WTC11 (cell line): ENCODE measurements around the gene RBPMS2. TPM values are rescaled to one million over a fixed set of nuclear protein-coding genes. Genes with fewer than 3 reads are reported as not detected.

Experiments
- ATAC-seq: fragments of 200-7000 bp; cut with Tn5 transposase; 2 replicates; pipeline ENCODE4 v1.10.0; 2021; ENCODE audit warnings: mild to moderate bottlenecking, moderate library complexity
- CTCF ChIA-PET: fragments of 300-600 bp; sonication (Branson Sonifier 250); formaldehyde crosslinking; loops from one replicate; lab custom pipeline; 2021; ENCODE audit warnings: antibody characterized with exemption; lab: Charles Lee
- POLR2A ChIA-PET: fragments of 350-600 bp; sonication (Branson Sonifier 250); formaldehyde crosslinking; loops from one replicate; lab custom pipeline; 2021; ENCODE audit warnings: antibody characterized with exemption; lab: Charles Lee
- DNase-seq: peaks from one replicate; pipeline ENCODE4 v3.0.0; 2021; ENCODE audit warnings: low spot score
- H3K27ac Mint-ChIP-seq: 2 replicates; pipeline ENCODE4 v1.8.0; 2021; ENCODE audit warnings: mixed read lengths
- H3K27me3 Mint-ChIP-seq: 2 replicates; pipeline ENCODE4 v1.8.0; 2021; ENCODE audit warnings: low read depth, mild to moderate bottlenecking, moderate library complexity, mixed read lengths
- H3K36me3 Mint-ChIP-seq: 2 replicates; pipeline ENCODE4 v1.8.0; 2021; ENCODE audit warnings: mixed read lengths
- H3K4me1 Mint-ChIP-seq: 2 replicates; pipeline ENCODE4 v1.8.0; 2022; ENCODE audit warnings: mixed read lengths
- H3K4me3 Mint-ChIP-seq: 2 replicates; pipeline ENCODE4 v1.8.0; 2021; ENCODE audit warnings: mild to moderate bottlenecking, moderate library complexity, mixed read lengths
- H3K9me3 Mint-ChIP-seq: 2 replicates; pipeline ENCODE4 v1.8.0; 2021; ENCODE audit warnings: mixed read lengths
- ATF2 ChIP-seq: sonication (generic); formaldehyde crosslinking; IDR thresholded peaks from 2 replicates; pipeline ENCODE4 v1.8.1; 2022; ENCODE audit warnings: low read depth, missing genetic modification reagents, borderline replicate concordance
- CREB1 ChIP-seq: sonication (generic); formaldehyde crosslinking; IDR thresholded peaks from 2 replicates; pipeline ENCODE4 v1.8.0; 2023; ENCODE audit warnings: mild to moderate bottlenecking, missing genetic modification reagents
- ETV6 ChIP-seq: sonication (generic); formaldehyde crosslinking; IDR thresholded peaks from 2 replicates; pipeline ENCODE4 v1.8.1; 2022; ENCODE audit warnings: mild to moderate bottlenecking, missing genetic modification reagents
- GTF2I ChIP-seq: fragments of 250-450 bp; sonication (Bioruptor Pico); conservative IDR thresholded peaks from 2 replicates; pipeline ENCODE4 v1.4.0; 2021; ENCODE audit warnings: mild to moderate bottlenecking
- IRF1 ChIP-seq: sonication (generic); formaldehyde crosslinking; IDR thresholded peaks from 2 replicates; pipeline ENCODE4 v1.8.0; 2023; ENCODE audit warnings: missing genetic modification reagents
- KAT7 ChIP-seq: sonication (generic); formaldehyde crosslinking; IDR thresholded peaks from 2 replicates; pipeline ENCODE4 v1.8.1; 2023; ENCODE audit warnings: missing genetic modification reagents, mild to moderate bottlenecking, borderline replicate concordance
- NR2C2 ChIP-seq: sonication (generic); formaldehyde crosslinking; IDR thresholded peaks from 2 replicates; pipeline ENCODE4 v1.8.0; 2022; ENCODE audit warnings: mild to moderate bottlenecking, missing genetic modification reagents
- PRDM15 ChIP-seq: sonication (generic); formaldehyde crosslinking; IDR thresholded peaks from 2 replicates; pipeline ENCODE4 v1.8.0; 2022; ENCODE audit warnings: missing genetic modification reagents
- USF1 ChIP-seq: sonication (generic); formaldehyde crosslinking; IDR thresholded peaks from 2 replicates; pipeline ENCODE4 v1.8.0; 2022; ENCODE audit warnings: mild to moderate bottlenecking, missing genetic modification reagents
- ZNF138 ChIP-seq: sonication (generic); formaldehyde crosslinking; conservative IDR thresholded peaks from 2 replicates; pipeline ENCODE4 v1.8.1; 2022; ENCODE audit warnings: mild to moderate bottlenecking, moderate library complexity, missing genetic modification reagents
- ZNF232 ChIP-seq: sonication (generic); formaldehyde crosslinking; IDR thresholded peaks from 2 replicates; pipeline ENCODE4 v1.8.0; 2022; ENCODE audit warnings: mild to moderate bottlenecking, missing genetic modification reagents
- ZNF512 ChIP-seq: sonication (generic); formaldehyde crosslinking; IDR thresholded peaks from 2 replicates; pipeline ENCODE4 v1.8.1; 2022; ENCODE audit warnings: missing genetic modification reagents, borderline replicate concordance
- ZNF532 ChIP-seq: fragments of 250-450 bp; sonication (Bioruptor Pico); IDR thresholded peaks from 2 replicates; pipeline ENCODE4 v1.9.0; 2021; ENCODE audit warnings: mild to moderate bottlenecking, borderline replicate concordance
- total RNA-seq: library from RNA; stranded (reverse); gene quantifications from 3 replicates; pipeline ENCODE4 v1.2.3, GENCODE V29; 2021

The RBPMS2 gene
- total RNA-seq, 1 experiment from 2014 or later: 195 TPM

- TF ChIP-seq IRF1 (CRISPR knock-in tag) (no peak), ZNF532 (no peak), CREB1 (CRISPR knock-in tag) (no peak), USF1 (CRISPR knock-in tag) (no peak), PRDM15 (CRISPR knock-in tag) (no peak)
Observed at GRCh38 chr15:64698823-64699222, 76.6 kb downstream of the RBPMS2 start (continued).

GRCh38 chr15:64697911-64698369 is 77.4 kb downstream of the RBPMS2 start:
- H3K27me3 Mint-ChIP-seq: no peaks in the 10 kb centered on the region
- no peak for DNase-seq
- ATAC-seq: no peak
- TF ChIP-seq KAT7 (CRISPR knock-in tag) (no peak), NR2C2 (no peak)
- H3K9me3 Mint-ChIP-seq: no peaks in the 10 kb centered on the region
- peaks cover 51% of the 10 kb centered on the region for H3K36me3 Mint-ChIP-seq
- peak overlapping the region; percentile 82 for H3K4me3 Mint-ChIP-seq
- ChIA-PET POLR2A (interaction anchor here (1.0 to 1.1 kb wide), 2 partner anchors 11 to 112 kb away, joined by 3 to 4 read pairs; no protein-coding TSS in a partner anchor), CTCF (interaction anchor here (1.3 kb wide), 1 partner anchor 11 kb away, joined by 4 read pairs; no protein-coding TSS in a partner anchor)
- H3K27ac Mint-ChIP-seq: peak overlapping the region; percentile 72
- peaks cover 70% of the 10 kb centered on the region for H3K4me1 Mint-ChIP-seq

GRCh38 chr15:64696481-64696880 is 78.9 kb downstream of the RBPMS2 start:
- peaks cover 75% of the 10 kb centered on the region for H3K4me1 Mint-ChIP-seq
- ATAC-seq (no peak), DNase-seq (no peak)
- TF ChIP-seq ZNF138 (no peak), ZNF232 (CRISPR knock-in tag) (no peak), ZNF512 (no peak), GTF2I (no peak), ATF2 (CRISPR knock-in tag) (no peak), ETV6 (CRISPR knock-in tag) (no peak)
- no peaks in the 10 kb centered on the region for H3K27me3 Mint-ChIP-seq
- no peaks in the 10 kb centered on the region for H3K9me3 Mint-ChIP-seq
- H3K4me3 Mint-ChIP-seq: peak overlapping the region; percentile 33; the same call in 1 of the 2 replicates
- H3K36me3 Mint-ChIP-seq: peaks cover 54% of the 10 kb centered on the region
- peak overlapping the region; percentile 89 for H3K27ac Mint-ChIP-seq
- ChIA-PET POLR2A (no interaction called here), CTCF (interaction anchor here (0.7 to 1.3 kb wide), 5 partner anchors 10 to 786 kb away, joined by 3 to 4 read pairs (median 3); no protein-coding TSS in a partner anchor)
